GM21717 (cell line): ENCODE data around the gene GLB1L.

Experiments
- ATAC-seq: cut with Tn5 transposase; IDR thresholded peaks from one replicate; pipeline ENCODE4 v1.9.1; 2021; ENCODE audit warnings: mild to moderate bottlenecking, moderate library complexity; ENCODE audit not compliant: unreplicated experiment

Gene GLB1L

GRCh38 chr2:219228041-219228910 lies 17.0 kb downstream of the GLB1L start:
- ATAC-seq: no peak

DNA sequence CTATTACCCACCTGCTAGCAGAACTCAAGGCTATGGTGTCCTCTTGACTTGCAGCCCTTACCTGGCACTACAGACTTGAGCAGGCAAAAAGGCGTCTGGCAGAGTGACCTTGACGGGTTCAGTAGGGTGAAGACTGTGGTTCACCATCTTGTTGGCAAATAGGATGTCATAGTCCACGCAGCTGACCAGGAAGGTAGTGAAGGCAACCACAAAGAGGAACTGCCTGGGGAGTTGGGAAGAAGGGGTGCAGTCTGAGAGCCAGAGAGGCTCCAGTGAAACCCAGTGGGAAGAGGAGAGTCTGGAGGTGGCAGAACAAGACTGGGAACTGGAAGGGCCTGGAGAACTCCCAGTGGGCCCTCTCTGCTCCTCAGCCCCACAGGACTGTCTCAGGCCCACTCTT lies 19.9 kb downstream of the GLB1L start:
- no peak for ATAC-seq

DNA sequence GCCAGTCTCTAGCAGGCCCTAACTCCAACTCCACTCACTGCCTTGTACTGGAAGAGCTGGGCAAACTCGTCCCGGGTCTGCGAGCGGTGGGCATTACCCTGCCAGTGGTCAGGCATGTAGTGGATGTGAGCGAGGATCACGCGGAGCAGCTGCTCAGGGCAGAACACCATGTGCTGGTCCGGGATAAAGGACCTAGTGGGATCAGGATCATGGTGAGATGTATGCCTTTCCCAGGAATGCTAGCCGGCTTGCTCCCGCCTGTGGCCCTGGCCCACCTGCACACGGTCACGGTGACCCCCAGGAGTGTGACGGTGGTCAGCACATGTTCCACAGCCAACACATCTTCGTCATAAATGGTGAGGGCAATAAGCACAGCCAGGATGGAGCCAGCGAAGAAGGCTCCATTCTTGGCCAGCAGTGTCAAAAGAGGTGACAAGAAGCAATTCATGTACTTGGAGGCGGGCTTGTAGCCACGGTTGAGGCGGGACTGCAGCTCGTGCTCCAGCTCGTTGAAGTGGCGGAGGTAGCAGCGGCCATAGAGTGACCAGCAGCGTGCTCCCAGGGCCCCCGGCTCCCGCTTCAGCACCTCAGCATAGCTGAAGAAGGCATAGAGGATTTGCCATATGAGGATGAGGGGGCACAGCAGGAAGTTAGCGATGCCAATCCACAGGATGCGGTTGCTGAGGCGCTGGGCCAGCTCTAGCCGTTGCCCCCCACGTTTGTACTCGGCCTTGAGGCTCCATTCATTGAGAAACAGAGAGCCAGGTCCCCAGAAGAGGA lies 21.2 kb downstream of the GLB1L start:
- no peak for ATAC-seq

DNA sequence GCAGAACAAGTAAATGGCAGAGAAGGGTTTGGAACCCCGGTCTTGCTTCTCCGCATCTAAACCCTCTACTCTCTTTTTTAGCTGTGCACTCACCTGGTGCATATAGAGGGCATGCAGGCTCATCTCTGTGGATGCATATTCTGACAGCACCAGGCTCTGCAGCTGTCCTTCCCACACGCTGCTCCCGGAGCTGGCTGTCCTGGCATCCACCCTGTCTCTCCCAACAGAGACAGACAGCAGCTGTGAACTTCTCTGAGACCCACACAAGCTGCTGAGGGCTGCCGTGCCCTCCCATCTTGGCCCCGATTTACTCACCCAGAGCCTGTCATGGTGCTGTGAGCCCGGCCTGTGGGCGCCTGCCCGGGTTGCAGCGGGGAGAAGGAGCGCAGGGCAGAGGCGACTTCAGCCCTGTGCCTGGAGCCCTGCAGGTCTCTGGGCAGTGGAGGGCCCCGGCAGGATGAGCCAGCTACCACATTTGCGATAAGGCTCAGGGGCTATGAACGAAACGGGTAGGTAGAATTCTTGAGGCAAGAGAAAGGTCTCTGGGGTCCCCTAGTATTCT lies 23.2 kb downstream of the GLB1L start:
- no peak for ATAC-seq

GRCh38 chr2:219220652-219221402 lies 24.4 kb downstream of the GLB1L start:
- ATAC-seq: no peak

- no peak for ATAC-seq
Observed at GRCh38 chr2:219219784-219220532, 25.3 kb downstream of the GLB1L start.

DNA sequence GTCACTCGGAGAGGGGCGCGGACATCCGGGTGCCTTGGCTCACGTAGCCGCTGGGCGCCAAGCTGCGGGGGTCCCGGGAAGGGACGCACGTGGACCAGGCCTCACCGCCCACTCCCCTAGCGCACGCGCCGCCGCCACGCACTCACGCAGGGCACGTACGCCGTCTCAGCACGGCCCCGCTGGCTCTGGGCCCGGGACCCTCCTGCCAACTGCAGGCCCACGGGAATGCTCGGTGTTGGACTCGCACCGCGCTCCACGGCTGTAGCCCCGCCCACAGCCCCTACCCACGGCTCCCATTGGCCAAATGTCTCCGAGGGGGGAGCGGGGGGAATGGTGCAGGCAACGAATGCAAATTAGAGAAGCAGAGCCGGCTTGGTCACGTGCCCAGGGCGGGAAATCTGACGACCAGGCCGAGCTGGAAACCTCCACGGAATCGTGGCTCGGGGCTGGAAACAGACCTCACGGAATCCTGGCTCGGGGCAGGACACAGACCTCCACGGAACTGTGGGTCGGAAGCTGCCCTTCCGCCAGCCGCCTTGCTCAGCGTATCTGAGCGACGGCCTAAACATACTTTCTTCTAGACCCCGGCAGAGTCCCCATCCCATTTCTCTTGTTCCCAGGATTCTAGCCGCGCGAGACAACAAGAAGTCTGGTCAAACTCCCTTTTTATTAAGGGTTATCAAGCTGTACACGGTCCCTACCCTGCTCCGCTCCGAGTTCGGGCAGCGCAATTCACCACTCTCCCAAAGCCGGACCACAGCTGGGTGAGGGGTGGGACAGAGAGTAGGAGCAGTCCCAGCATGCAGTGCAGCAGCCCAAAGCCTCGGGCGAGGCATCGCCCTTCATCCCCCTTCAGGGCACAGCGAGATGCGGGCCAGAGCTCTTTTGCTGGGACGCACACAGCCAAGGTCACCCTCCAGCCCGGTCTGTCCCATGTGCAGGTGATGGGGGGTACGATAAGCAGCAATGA lies 26.2 kb downstream of the GLB1L start, which contains the start of gene ABCB6:
Gene ABCB6 (minus strand): TSS at position 227 of the 970 bp plus-strand sequence. CDS start 285 bp downstream, outside the sequence.
- ATAC-seq: peak; percentile 78

DNA sequence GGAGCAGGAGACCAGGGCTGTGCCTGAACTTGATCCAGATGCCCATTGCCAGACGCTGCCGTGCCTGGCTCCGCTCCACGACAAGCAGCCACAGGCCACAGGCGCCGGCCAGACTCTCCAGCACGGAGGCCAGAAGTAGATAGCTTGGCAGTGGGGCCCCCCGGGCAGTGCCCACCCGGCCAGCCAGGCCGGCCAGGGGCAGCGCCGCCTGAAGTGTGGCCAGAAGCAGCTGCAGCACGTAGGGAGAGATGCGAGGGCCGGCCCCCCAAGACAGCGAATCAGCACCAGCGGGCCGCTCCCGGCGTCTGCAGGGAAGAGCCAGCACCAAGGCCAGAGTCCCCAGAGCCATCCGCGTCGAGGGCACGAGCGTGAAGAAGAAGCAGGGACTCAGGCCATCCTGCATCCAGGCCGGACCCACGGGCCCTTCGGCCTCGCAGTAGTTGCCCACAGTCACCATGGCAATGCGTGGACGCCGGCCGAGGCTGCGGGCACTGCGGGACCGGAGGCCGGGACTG lies 27.0 kb downstream of the GLB1L start:
- ATAC-seq: peak; percentile 20

DNA sequence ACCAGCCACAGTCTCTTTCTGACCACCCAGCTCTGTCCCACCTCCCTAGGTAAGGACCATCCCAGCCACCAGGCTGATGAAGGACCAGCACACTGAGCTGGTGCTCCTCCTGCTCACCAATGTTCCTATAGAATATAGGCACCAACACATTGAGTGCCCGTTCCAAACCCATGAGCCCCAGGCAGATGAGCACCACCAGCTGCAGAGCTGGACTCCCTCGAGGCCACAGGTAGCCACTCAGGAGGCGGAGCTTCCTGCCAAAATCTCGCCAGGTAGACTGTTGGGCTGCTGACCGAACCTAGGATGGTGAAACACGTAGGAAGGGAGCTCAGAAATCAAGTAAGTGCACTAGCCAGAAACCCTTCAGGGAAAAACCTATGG lies 28.7 kb downstream of the GLB1L start:
- ATAC-seq: no peak

DNA sequence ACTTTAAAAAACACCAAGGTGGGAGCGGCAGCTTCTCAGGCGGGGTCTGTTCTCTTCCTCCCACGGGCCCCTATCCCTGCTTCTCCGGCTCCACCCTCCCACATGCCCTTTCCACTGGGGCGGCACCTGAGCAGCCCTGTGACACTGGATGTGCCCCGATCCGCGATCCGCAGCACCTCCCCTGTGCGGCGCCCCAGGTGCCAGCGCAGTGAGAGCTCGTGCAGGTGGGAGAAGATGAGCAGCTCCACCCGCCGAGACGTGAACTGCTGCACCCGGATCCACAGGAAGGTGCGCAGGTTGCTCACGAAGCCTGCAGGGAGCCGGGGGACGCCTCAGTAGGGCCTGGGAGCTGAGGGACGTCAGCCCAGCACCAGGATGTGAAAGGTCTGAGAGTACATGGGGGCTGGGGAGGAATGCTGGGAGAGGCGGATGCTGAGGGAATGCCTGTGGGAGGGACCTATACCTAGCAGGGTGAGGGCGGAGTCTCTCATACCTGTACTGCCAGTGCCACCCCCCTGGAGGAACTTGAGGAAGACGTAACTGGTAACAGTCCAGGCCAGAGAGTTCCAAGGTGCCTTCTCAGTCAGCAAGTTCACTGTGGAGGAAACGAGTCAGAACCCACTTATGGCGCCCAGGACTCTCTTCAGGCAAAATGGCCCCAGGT lies 29.2 kb downstream of the GLB1L start:
- no peak for ATAC-seq

- no peak for ATAC-seq
Observed at GRCh38 chr2:219214786-219215185, 30.5 kb downstream of the GLB1L start.

DNA sequence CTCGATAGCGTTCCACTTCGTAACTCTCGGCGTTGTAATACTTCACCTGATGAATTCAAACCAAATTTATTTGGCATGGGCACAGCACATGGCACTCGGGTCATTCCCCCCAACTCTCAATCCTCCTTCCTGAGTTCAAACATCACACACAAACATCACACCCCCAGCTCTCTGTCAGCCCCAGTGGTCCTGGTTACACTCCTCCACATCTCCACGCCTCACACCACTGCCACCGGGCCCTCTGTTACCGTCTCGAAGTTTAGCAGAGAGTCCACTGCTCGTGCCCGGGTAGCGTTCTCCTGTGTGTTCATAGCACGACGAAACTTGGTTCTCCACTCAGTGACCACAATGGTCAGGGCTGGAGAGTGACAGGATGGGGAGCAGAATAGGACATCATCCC lies 31.1 kb downstream of the GLB1L start:
- no peak for ATAC-seq

DNA sequence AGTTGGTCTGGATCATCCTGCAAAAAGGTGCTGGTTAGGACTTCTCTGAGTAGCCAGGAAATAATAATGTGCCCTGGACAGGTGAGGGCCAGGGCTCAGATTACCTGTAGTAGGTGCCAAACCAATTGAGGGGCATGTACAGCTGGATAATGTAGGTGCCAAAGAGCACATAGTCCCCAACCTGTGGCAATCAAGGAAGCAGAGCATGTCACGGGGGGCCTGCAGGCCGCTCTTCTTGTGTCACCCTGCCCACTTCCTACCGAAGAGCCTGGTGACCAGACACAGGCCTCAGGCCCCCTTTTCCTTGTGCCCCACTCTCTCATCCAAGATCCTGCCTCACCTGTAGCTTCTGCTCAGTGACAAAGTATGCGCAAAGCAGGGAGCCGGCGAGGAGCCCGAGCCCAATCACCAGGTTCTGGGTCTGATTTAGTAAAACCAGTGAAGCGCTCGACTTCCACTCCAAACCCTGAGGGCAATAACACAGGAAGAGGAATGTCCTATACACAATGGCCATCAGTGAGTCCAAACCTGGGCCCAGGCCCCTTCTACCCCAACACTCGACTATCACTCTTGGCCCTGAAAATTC lies 31.7 kb downstream of the GLB1L start:
- no peak for ATAC-seq

DNA sequence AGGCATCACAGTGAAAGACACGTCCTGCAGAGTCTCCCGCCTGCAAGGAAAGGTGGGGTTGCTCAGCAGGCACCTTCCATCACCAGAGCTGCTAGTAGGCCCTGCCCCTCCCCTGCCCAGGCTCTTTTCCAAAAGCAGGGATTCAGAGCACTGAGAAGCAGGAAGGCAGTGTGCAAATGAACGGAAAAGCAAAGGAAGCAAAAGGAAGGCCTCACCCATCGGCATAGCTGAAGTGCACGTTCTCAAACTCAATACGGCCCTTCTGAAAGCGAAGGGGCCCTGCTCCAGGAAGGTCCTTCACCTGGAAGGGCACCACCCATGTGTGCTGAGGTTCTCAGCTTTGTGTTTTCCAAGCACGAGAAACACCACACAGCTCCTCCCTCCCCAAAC lies 32.2 kb downstream of the GLB1L start:
- no peak for ATAC-seq

GRCh38 chr2:219210886-219211362 lies 34.3 kb downstream of the GLB1L start:
- ATAC-seq: no peak

GRCh38 chr2:219210196-219210885 lies 34.9 kb downstream of the GLB1L start:
- ATAC-seq: no peak
